GM19328 (cell line): ENCODE results near the gene RPL4.

Experiments
- ATAC-seq: cut with Tn5 transposase; IDR thresholded peaks from one replicate; pipeline ENCODE4 v1.9.1; 2021; ENCODE audit warnings: mild to moderate bottlenecking, moderate library complexity; ENCODE audit not compliant: unreplicated experiment

The RPL4 gene

DNA sequence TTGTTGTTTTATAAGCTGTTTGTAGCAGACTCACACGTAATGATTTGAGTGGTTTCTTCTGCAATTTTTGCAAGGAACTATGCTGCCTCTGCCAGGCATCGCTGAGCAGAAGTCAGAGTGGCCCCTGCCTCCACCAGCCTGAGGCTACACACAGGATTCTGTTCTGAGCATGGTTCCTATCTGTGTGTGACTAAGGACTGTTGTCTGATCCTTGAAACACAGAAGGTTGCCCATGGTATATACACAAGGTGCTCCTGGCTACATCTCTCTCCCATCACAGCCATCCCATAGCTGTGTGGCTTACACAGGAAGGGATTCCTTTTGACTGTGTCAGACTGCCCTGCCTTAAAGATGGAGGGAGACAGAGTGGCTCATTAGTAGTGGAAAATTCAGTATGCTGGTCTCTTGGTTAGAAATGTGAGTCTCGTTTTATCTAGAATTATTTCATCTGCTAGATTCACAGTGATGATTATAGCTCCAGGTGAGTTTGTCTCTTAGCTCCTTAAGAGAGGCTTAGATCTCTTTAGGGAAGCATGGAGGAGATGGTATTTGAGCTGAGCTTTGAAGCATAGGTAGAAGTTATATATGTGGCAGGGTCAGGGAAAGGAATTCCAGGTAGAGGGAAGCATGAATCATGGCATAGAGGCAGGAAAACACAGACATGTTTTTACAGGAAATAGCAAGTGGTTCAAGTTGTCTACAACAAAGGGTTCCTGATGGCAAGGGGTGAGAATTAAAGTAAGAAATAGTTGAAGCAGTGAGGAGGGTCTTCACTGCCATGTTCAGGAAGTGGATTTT, 44.6 kb downstream of the RPL4 start:
- ATAC-seq: no peak

- no peak for ATAC-seq
Observed at GRCh38 chr15:66456211-66456610, 48.4 kb downstream of the RPL4 start.

GRCh38 chr15:66454143-66454542, 50.5 kb downstream of the RPL4 start:
- ATAC-seq: no peak

DNA sequence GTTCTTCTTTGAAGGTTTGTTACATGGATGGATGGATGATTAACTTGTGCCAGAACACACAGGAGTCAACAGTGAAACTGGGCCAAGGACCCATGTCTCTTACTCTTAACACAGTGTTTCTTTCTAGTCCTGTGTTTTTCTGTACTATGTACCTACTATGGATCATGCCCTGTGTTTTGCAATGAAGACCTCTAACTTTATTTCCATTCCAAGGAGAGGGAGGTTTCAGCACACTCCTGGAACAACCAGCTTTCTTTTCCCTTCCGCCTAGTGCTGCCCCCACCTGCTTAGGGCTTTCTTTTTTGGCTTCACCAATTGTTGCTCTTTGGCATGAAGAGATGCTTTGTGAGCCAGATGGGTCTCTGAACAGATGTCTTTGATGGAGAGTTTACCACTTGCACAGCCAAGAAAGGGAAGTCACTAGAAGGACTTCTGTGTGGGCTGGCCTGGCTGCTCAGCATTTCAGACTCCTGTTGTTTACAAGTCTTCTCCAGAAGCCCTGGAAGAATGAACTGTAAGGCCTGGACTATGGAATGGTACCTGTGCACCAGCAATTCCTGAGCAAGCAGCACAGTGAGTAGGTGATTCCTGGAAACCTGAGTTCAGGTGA, 51.6 kb downstream of the RPL4 start:
- ATAC-seq: no peak

- no peak for ATAC-seq
Observed at GRCh38 chr15:66452420-66452819, 52.2 kb downstream of the RPL4 start.
